ENCODE results near the gene BIN2. TPM values are rescaled to one million over a fixed set of nuclear protein-coding genes. Genes with fewer than 3 reads are reported as not detected.
A peak's percentile ranks its signal among the peaks of the same experiment; 100 is the strongest.
"Not testable (repeated sequence)": the region's sequence is repeated elsewhere in the genome, so short reads cannot be mapped to it uniquely, and the experiment has no call there.

BIN2 gene
- total and polyA plus RNA-seq, 2 donors (not counting 1 experiment from before 2014, with no cell fraction given), result not detected

GRCh38 chr12:51307655-51308593 lies 16.1 kb downstream of the BIN2 start:
- Histone ChIP-seq H3K27me3 (ENCODE audit: control insufficient read depth, insufficient read depth, low read length) (no peaks in the 10 kb centered on the region), H3K4me1 (ENCODE audit: control insufficient read depth, extremely low read depth, insufficient read depth, low read length) (peaks cover 8% of the 10 kb centered on the region), H3K36me3 (ENCODE audit: control insufficient read depth, insufficient read depth, low read length) (no peaks in the 10 kb centered on the region), H3K4me3 (replicated peaks in 1 of 4; ENCODE audit: control extremely low read depth in 1 of 4, insufficient read depth in 1 of 4, low read depth in 3 of 4, low read length in 4 of 4) (no peak overlapping the region), H3K27ac (ENCODE audit: insufficient read depth, low read length) (no peak overlapping the region), H3K9me3 (ENCODE audit: control insufficient read depth, insufficient read depth, low read depth, low read length) (no peaks in the 10 kb centered on the region), H3K79me2 (ENCODE audit: control insufficient read depth, insufficient read depth, low read length) (no peaks in the 10 kb centered on the region), H4K20me1 (ENCODE audit: control insufficient read depth, extremely low read depth, insufficient read depth, low read length) (no peaks in the 10 kb centered on the region), H3K4me2 (ENCODE audit: extremely low read depth, insufficient read depth, low read length) (peak overlapping the region; percentile 1), H3K9ac (ENCODE audit: insufficient read depth, low read length) (no peak overlapping the region), H2AFZ (ENCODE audit: low read length) (no peak overlapping the region)
- peak; percentile 83 to 92 for DNase-seq (ENCODE audit: low read depth in 2 of 2)
- TF ChIP-seq CTCF (conservative IDR thresholded peaks at IDR 0.05 in 1 of 2, IDR thresholded peaks at IDR 0.05 in 1 of 2; ENCODE audit: low read depth in 1 of 2, low read length in 2 of 2) (no peak), EZH2 (IDR thresholded peaks at IDR 0.05; ENCODE audit: low read length, missing control alignments) (no peak)

- Histone ChIP-seq H3K4me3 (replicated peaks in 1 of 4; ENCODE audit: control extremely low read depth in 1 of 4, insufficient read depth in 1 of 4, low read depth in 3 of 4, low read length in 4 of 4) (no peak overlapping the region), H3K4me2 (ENCODE audit: extremely low read depth, insufficient read depth, low read length) (no peak overlapping the region), H3K36me3 (ENCODE audit: control insufficient read depth, insufficient read depth, low read length) (no peaks in the 10 kb centered on the region), H3K9ac (ENCODE audit: insufficient read depth, low read length) (no peak overlapping the region), H3K79me2 (ENCODE audit: control insufficient read depth, insufficient read depth, low read length) (no peaks in the 10 kb centered on the region), H4K20me1 (ENCODE audit: control insufficient read depth, extremely low read depth, insufficient read depth, low read length) (no peaks in the 10 kb centered on the region), H2AFZ (ENCODE audit: low read length) (no peak overlapping the region), H3K27ac (ENCODE audit: insufficient read depth, low read length) (no peak overlapping the region), H3K9me3 (ENCODE audit: control insufficient read depth, insufficient read depth, low read depth, low read length) (no peaks in the 10 kb centered on the region), H3K4me1 (ENCODE audit: control insufficient read depth, extremely low read depth, insufficient read depth, low read length) (peaks cover 8% of the 10 kb centered on the region), H3K27me3 (ENCODE audit: control insufficient read depth, insufficient read depth, low read length) (no peaks in the 10 kb centered on the region)
- TF ChIP-seq EZH2 (IDR thresholded peaks at IDR 0.05; ENCODE audit: low read length, missing control alignments) (no peak), CTCF (conservative IDR thresholded peaks at IDR 0.05 in 1 of 2, IDR thresholded peaks at IDR 0.05 in 1 of 2; ENCODE audit: low read depth in 1 of 2, low read length in 2 of 2) (no peak)
- no peak for DNase-seq (ENCODE audit: low read depth in 2 of 2)
These were observed 17.5 kb downstream of the BIN2 start for GRCh38 chr12:51306507-51306906.

GRCh38 chr12:51300768-51301167 lies 23.2 kb downstream of the BIN2 start:
- not testable (repeated sequence) for H3K4me1 ChIP-seq (ENCODE audit: control insufficient read depth, extremely low read depth, insufficient read depth, low read length); H3K4me2 ChIP-seq (ENCODE audit: extremely low read depth, insufficient read depth, low read length); H4K20me1 ChIP-seq (ENCODE audit: control insufficient read depth, extremely low read depth, insufficient read depth, low read length); DNase-seq (ENCODE audit: low read depth in 2 of 2); H3K27ac ChIP-seq (ENCODE audit: insufficient read depth, low read length); H3K4me3 ChIP-seq (replicated peaks in 1 of 4; ENCODE audit: control extremely low read depth in 1 of 4, insufficient read depth in 1 of 4, low read depth in 3 of 4, low read length in 4 of 4); H2AFZ ChIP-seq (ENCODE audit: low read length); H3K9me3 ChIP-seq (ENCODE audit: control insufficient read depth, insufficient read depth, low read depth, low read length); H3K27me3 ChIP-seq (ENCODE audit: control insufficient read depth, insufficient read depth, low read length); H3K9ac ChIP-seq (ENCODE audit: insufficient read depth, low read length); H3K79me2 ChIP-seq (ENCODE audit: control insufficient read depth, insufficient read depth, low read length); H3K36me3 ChIP-seq (ENCODE audit: control insufficient read depth, insufficient read depth, low read length)
